ENCODE results near the gene TIMM17B. TPM values are rescaled to one million over a fixed set of nuclear protein-coding genes. Genes with fewer than 3 reads are reported as not detected.

Gene TIMM17B
- total and polyA plus RNA-seq, 2 experiments from 2014 or later: 26.7 to 44.7 TPM

- H3K4me3 ChIP-seq: no peak overlapping the region
- no peaks in the 10 kb centered on the region for H3K9me3 ChIP-seq (ENCODE audit: low read depth)
- in situ Hi-C loops (cut with MboI): loop anchor here (25.0 kb wide), 1 partner anchor 251 kb away; no protein-coding TSS in a partner anchor
- no peaks in the 10 kb centered on the region for H4K20me1 ChIP-seq (ENCODE audit: insufficient read depth)
- no peak for TF ChIP-seq EZH2 (IDR thresholded peaks at IDR 0.05; ENCODE audit: insufficient read depth, poor library complexity, severe bottlenecking)
- TF ChIP-seq EZH2phosphoT487 (IDR thresholded peaks at IDR 0.05; ENCODE audit: insufficient read depth, low read depth): no peak
- H3K9ac ChIP-seq: no peak overlapping the region
- no peak overlapping the region for H3K4me2 ChIP-seq (ENCODE audit: unreplicated experiment)
- no peak overlapping the region for H2AFZ ChIP-seq
- DNase-seq: no peak
- H3F3A ChIP-seq (ENCODE audit: insufficient read depth): 0 out of 2 replicates have a peak, but pooled peaks cover 5% of the 10 kb centered on the region
- H3K27me3 ChIP-seq (replicated peaks; ENCODE audit: insufficient read depth): no peaks in the 10 kb centered on the region
- H3K79me2 ChIP-seq (ENCODE audit: insufficient read depth): peaks cover 27% of the 10 kb centered on the region
- H3K4me1 ChIP-seq (ENCODE audit: insufficient read depth): no peaks in the 10 kb centered on the region
- WGBS, 2 experiments (ENCODE audit: low coverage in 1 of 2, low lambda C conversion rate in 2 of 2, missing lambda C conversion rate in 2 of 2): 73 to 100% methylated on average over 3 to 5 of the region's 5 CpGs
- no peaks in the 10 kb centered on the region for H3K9me2 ChIP-seq (ENCODE audit: insufficient read depth)
- no peaks in the 10 kb centered on the region for H3K36me3 ChIP-seq (ENCODE audit: low read depth)
- no peak overlapping the region for H3K27ac ChIP-seq
Observed at GRCh38 chrX:48913605-48914366, 16.2 kb upstream of the TIMM17B start.

- Histone ChIP-seq H3K9ac (peak within 1 kb of the TSS; percentile 100), H2AFZ (peak within 1 kb of the TSS; percentile 84), H3K27me3 (replicated peaks; ENCODE audit: insufficient read depth) (no peaks in the 10 kb centered on the region), H3K36me3 (ENCODE audit: low read depth) (no peaks in the 10 kb centered on the region), H3K4me1 (ENCODE audit: insufficient read depth) (no peaks in the 10 kb centered on the region), H4K20me1 (ENCODE audit: insufficient read depth) (no peaks in the 10 kb centered on the region), H3K4me3 (peak within 1 kb of the TSS; percentile 93), H3K4me2 (ENCODE audit: unreplicated experiment) (peak within 1 kb of the TSS; percentile 80), H3K27ac (peak within 1 kb of the TSS; percentile 91), H3K9me2 (ENCODE audit: insufficient read depth) (no peaks in the 10 kb centered on the region), H3F3A (ENCODE audit: insufficient read depth) (no peaks in the 10 kb centered on the region), H3K9me3 (ENCODE audit: low read depth) (no peaks in the 10 kb centered on the region), H3K79me2 (ENCODE audit: insufficient read depth) (peaks cover 41% of the 10 kb centered on the region)
- TF ChIP-seq EZH2 (IDR thresholded peaks at IDR 0.05; ENCODE audit: insufficient read depth, poor library complexity, severe bottlenecking) (no peak), EZH2phosphoT487 (IDR thresholded peaks at IDR 0.05; ENCODE audit: insufficient read depth, low read depth) (no peak)
- in situ Hi-C loops (cut with MboI): loop anchor here (25.0 kb wide), 1 partner anchor 249 kb away; no protein-coding TSS in a partner anchor
- WGBS, 2 experiments (ENCODE audit: low coverage in 1 of 2, low lambda C conversion rate in 2 of 2, missing lambda C conversion rate in 2 of 2): 1 to 3% methylated on average over 35 to 56 of the region's 60 CpGs
- DNase-seq: peak; percentile 81
Observed at GRCh38 chrX:48911412-48912182, 14.0 kb upstream of the TIMM17B start, which contains the start of gene SLC35A2. TSS of gene SLC35A2 (minus strand) at chrX:48911646. CDS start at chrX:48911636, 10 bp downstream.

- Histone ChIP-seq H3F3A (ENCODE audit: insufficient read depth) (no peaks in the 10 kb centered on the region), H3K9ac (peak overlapping the region; percentile 100), H3K9me2 (ENCODE audit: insufficient read depth) (no peaks in the 10 kb centered on the region), H3K36me3 (ENCODE audit: low read depth) (no peaks in the 10 kb centered on the region), H3K4me1 (ENCODE audit: insufficient read depth) (no peaks in the 10 kb centered on the region), H3K27me3 (replicated peaks; ENCODE audit: insufficient read depth) (no peaks in the 10 kb centered on the region), H4K20me1 (ENCODE audit: insufficient read depth) (no peaks in the 10 kb centered on the region), H3K79me2 (ENCODE audit: insufficient read depth) (peaks cover 41% of the 10 kb centered on the region), H3K4me2 (ENCODE audit: unreplicated experiment) (peak overlapping the region; percentile 78), H2AFZ (peak overlapping the region; percentile 84), H3K4me3 (peak overlapping the region; percentile 93), H3K9me3 (ENCODE audit: low read depth) (no peaks in the 10 kb centered on the region), H3K27ac (peak overlapping the region; percentile 91)
- TF ChIP-seq EZH2phosphoT487 (IDR thresholded peaks at IDR 0.05; ENCODE audit: insufficient read depth, low read depth): no peak
- no peak for TF ChIP-seq EZH2 (IDR thresholded peaks at IDR 0.05; ENCODE audit: insufficient read depth, poor library complexity, severe bottlenecking)
- in situ Hi-C loops (cut with MboI): loop anchor here (25.0 kb wide), 1 partner anchor 249 kb away; no protein-coding TSS in a partner anchor
- 0 to 3% methylated on average over 9 to 12 of the region's 12 CpGs for WGBS, 2 experiments (ENCODE audit: low coverage in 1 of 2, low lambda C conversion rate in 2 of 2, missing lambda C conversion rate in 2 of 2)
- peak; percentile 54 for DNase-seq
Observed at GRCh38 chrX:48910926-48911411, 13.4 kb upstream of the TIMM17B start.

GRCh38 chrX:48909703-48910294 is 12.2 kb upstream of the TIMM17B start:
- Histone ChIP-seq H3K4me1 (ENCODE audit: insufficient read depth) (no peaks in the 10 kb centered on the region), H3K4me2 (ENCODE audit: unreplicated experiment) (peak overlapping the region; percentile 78), H4K20me1 (ENCODE audit: insufficient read depth) (no peaks in the 10 kb centered on the region), H2AFZ (no peak overlapping the region), H3K79me2 (ENCODE audit: insufficient read depth) (peaks cover 41% of the 10 kb centered on the region), H3K9me3 (ENCODE audit: low read depth) (no peaks in the 10 kb centered on the region), H3K27ac (no peak overlapping the region), H3K27me3 (replicated peaks; ENCODE audit: insufficient read depth) (no peaks in the 10 kb centered on the region), H3K36me3 (ENCODE audit: low read depth) (no peaks in the 10 kb centered on the region), H3K4me3 (peak overlapping the region; percentile 93), H3K9me2 (ENCODE audit: insufficient read depth) (no peaks in the 10 kb centered on the region), H3K9ac (no peak overlapping the region), H3F3A (ENCODE audit: insufficient read depth) (no peaks in the 10 kb centered on the region)
- 95 to 98% methylated on average over 7 to 17 of the region's 17 CpGs for WGBS, 2 experiments (ENCODE audit: low coverage in 1 of 2, low lambda C conversion rate in 2 of 2, missing lambda C conversion rate in 2 of 2)
- in situ Hi-C loops (cut with MboI): loop anchor here (25.0 kb wide), 1 partner anchor 247 kb away; no protein-coding TSS in a partner anchor
- TF ChIP-seq EZH2 (IDR thresholded peaks at IDR 0.05; ENCODE audit: insufficient read depth, poor library complexity, severe bottlenecking) (no peak), EZH2phosphoT487 (IDR thresholded peaks at IDR 0.05; ENCODE audit: insufficient read depth, low read depth) (no peak)
- no peak for DNase-seq

All from GM23248 (cell line).